ENCODE data around the gene NFIA. TPM values are rescaled to one million over a fixed set of nuclear protein-coding genes. Genes with fewer than 3 reads are reported as not detected.

NFIA gene
- total RNA-seq, 4 donors from 2014 or later = 134 to 183 (median 148) TPM

GRCh38 chr1:61224609-61225008 is 142.2 kb downstream of the NFIA start:
- 78% methylated on average over 1 of the region's 1 CpG for WGBS
- DNase-seq (ENCODE audit: extremely low spot score) = no peak
- no peaks in the 10 kb centered on the region for H3K9me3 ChIP-seq
- TF ChIP-seq POLR2A (IDR thresholded peaks at IDR 0.05; ENCODE audit: low read depth) (no peak), CTCF (IDR thresholded peaks at IDR 0.05) (no peak), EP300 (IDR thresholded peaks at IDR 0.05) (no peak), POLR2AphosphoS5 (IDR thresholded peaks at IDR 0.05) (no peak)
- H3K36me3 ChIP-seq = no peaks in the 10 kb centered on the region
- no peak overlapping the region for H3K4me3 ChIP-seq
- peaks cover 18 to 81% (median 76%) of the 10 kb centered on the region in 4 donors for H3K4me1 ChIP-seq
- H3K27me3 ChIP-seq = no peaks in the 10 kb centered on the region
- peak overlapping the region in 2 of 4 donors; percentile 7 to 11 for H3K27ac ChIP-seq (replicated peaks in 1 of 4)
- intact Hi-C loops (cut with DNase I) = no loop called here

DNA sequence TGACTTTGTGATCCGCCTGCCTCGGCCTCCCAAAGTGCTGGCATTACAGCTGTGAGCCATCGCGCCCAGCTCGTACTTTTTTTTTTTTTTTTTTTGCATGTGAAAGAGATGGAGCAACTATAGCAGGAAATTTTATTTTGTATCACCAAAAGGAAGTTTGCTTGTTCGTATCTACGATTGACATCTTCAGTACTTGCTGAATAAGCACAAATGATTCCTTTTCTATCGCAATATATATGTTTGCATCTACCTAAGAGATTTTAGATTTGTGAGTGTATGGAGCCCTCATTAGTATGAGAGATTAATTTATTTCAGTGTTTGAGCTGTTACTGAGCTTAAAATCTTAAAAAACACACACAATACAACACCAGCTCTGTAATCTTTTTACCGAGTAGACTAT is 143.1 kb downstream of the NFIA start:
- no peak for DNase-seq (ENCODE audit: extremely low spot score)
- Histone ChIP-seq H3K27me3 (no peaks in the 10 kb centered on the region), H3K4me1 (peaks cover 18 to 77% (median 76%) of the 10 kb centered on the region in 4 donors), H3K9me3 (no peaks in the 10 kb centered on the region), H3K27ac (replicated peaks in 1 of 4) (no peak overlapping the region), H3K36me3 (no peaks in the 10 kb centered on the region), H3K4me3 (no peak overlapping the region)
- WGBS = 90% methylated on average over 9 of the region's 9 CpGs
- intact Hi-C loops (cut with DNase I) = no loop called here
- TF ChIP-seq POLR2AphosphoS5 (IDR thresholded peaks at IDR 0.05) (no peak), POLR2A (IDR thresholded peaks at IDR 0.05; ENCODE audit: low read depth) (no peak), CTCF (IDR thresholded peaks at IDR 0.05) (no peak), EP300 (IDR thresholded peaks at IDR 0.05) (no peak)

- Histone ChIP-seq H3K9me3 (no peaks in the 10 kb centered on the region), H3K4me3 (peak overlapping the region in 3 of 4 donors; percentile 23 to 41 (median 25)), H3K27ac (replicated peaks in 1 of 4) (peak overlapping the region; percentile 17 to 67 (median 56)), H3K36me3 (no peaks in the 10 kb centered on the region), H3K27me3 (no peaks in the 10 kb centered on the region), H3K4me1 (peaks cover 18 to 75% (median 72%) of the 10 kb centered on the region in 4 donors)
- intact Hi-C loops (cut with DNase I) = no loop called here
- TF ChIP-seq EP300 (IDR thresholded peaks at IDR 0.05) (no peak), POLR2A (IDR thresholded peaks at IDR 0.05; ENCODE audit: low read depth) (no peak), CTCF (IDR thresholded peaks at IDR 0.05) (no peak), POLR2AphosphoS5 (IDR thresholded peaks at IDR 0.05) (no peak)
- DNase-seq (ENCODE audit: extremely low spot score) = no peak
- WGBS = 49% methylated on average over 12 of the region's 12 CpGs
Measured at GRCh38 chr1:61226791-61227567, 144.6 kb downstream of the NFIA start.

- H3K27me3 ChIP-seq = no peaks in the 10 kb centered on the region
- intact Hi-C loops (cut with DNase I) = no loop called here
- no peak overlapping the region for H3K4me3 ChIP-seq
- H3K9me3 ChIP-seq = no peaks in the 10 kb centered on the region
- H3K27ac ChIP-seq (replicated peaks in 1 of 4) = peak overlapping the region; percentile 17 to 67 (median 56)
- no peak for TF ChIP-seq EP300 (IDR thresholded peaks at IDR 0.05)
- TF ChIP-seq POLR2AphosphoS5 (IDR thresholded peaks at IDR 0.05) = no peak
- TF ChIP-seq CTCF (IDR thresholded peaks at IDR 0.05) = no peak
- no peak for TF ChIP-seq POLR2A (IDR thresholded peaks at IDR 0.05; ENCODE audit: low read depth)
- no peak for DNase-seq (ENCODE audit: extremely low spot score)
- 81% methylated on average over 4 of the region's 4 CpGs for WGBS
- no peaks in the 10 kb centered on the region for H3K36me3 ChIP-seq
- peaks cover 16 to 76% (median 72%) of the 10 kb centered on the region in 4 donors for H3K4me1 ChIP-seq
Measured at GRCh38 chr1:61227857-61228550, 145.6 kb downstream of the NFIA start.

Data from esophagus muscularis mucosa (tissue), 4 donors.